H1 (cell line): Measurements from ENCODE around the gene TNFRSF1A.

Experiments used
- CHD2 ChIP-seq: IDR thresholded peaks from 2 replicates; pipeline ENCODE4 v1.6.1; 2012; ENCODE audit warnings: low read length, improper control_type of control experiment
- CTCF ChIP-seq, 3 experiments: IDR thresholded peaks; 1 replicate in 2 of 3; 2 replicates in 1 of 3; pipeline versions ENCODE4 v1.5.1 to v1.6.1; 2011; ENCODE audit warnings: low read length in 3 of 3, mild to moderate bottlenecking in 3 of 3, inconsistent platforms in 2 of 3, low read depth in 1 of 3, moderate library complexity in 1 of 3; ENCODE audit not compliant: insufficient read depth in 1 of 3; ENCODE audit errors: control extremely low read depth in 1 of 3
- JUND ChIP-seq: IDR thresholded peaks from 2 replicates; pipeline ENCODE4 v1.6.1; 2011; ENCODE audit warnings: mild to moderate bottlenecking, improper control_type of control experiment, low read length
- MAFK ChIP-seq: IDR thresholded peaks from 2 replicates; pipeline ENCODE4 v1.6.1; 2012; ENCODE audit warnings: low read depth, mild to moderate bottlenecking, improper control_type of control experiment, low read length
- POLR2A ChIP-seq, 2 experiments: IDR thresholded peaks; 1 replicate in 1 of 2; 2 replicates in 1 of 2; pipeline ENCODE4 v1.6.1; 2011; ENCODE audit warnings: low read depth in 2 of 2, low read length in 2 of 2, mild to moderate bottlenecking in 2 of 2; ENCODE audit errors: control extremely low read depth in 1 of 2
- POLR2AphosphoS5 ChIP-seq: IDR thresholded peaks from 2 replicates; pipeline ENCODE4 v1.6.1; 2011; ENCODE audit warnings: low read depth, low read length
- POU5F1 ChIP-seq: IDR thresholded peaks from 2 replicates; pipeline ENCODE4 v1.6.1; 2011; ENCODE audit warnings: low read depth, mild to moderate bottlenecking, low read length, moderate library complexity
- TAF1 ChIP-seq: IDR thresholded peaks from 2 replicates; pipeline ENCODE4 v1.6.1; 2011; ENCODE audit warnings: mild to moderate bottlenecking, low read depth, low read length

- no peak for TF ChIP-seq POU5F1
- no peak for TF ChIP-seq JUND
- TF ChIP-seq POLR2AphosphoS5 = no peak
- TF ChIP-seq CHD2 = no peak
- TF ChIP-seq POLR2A (IDR thresholded peaks at IDR 0.05; ENCODE audit: control extremely low read depth in 1 of 2, low read depth in 2 of 2, low read length in 2 of 2) = no peak
- no peak for TF ChIP-seq CTCF (IDR thresholded peaks at IDR 0.05; ENCODE audit: control extremely low read depth in 1 of 3, insufficient read depth in 1 of 3, low read depth in 1 of 3, low read length in 3 of 3)
- TF ChIP-seq TAF1 = no peak
- TF ChIP-seq MAFK = no peak
These were observed 16.7 kb downstream of the TNFRSF1A start for GRCh38 chr12:6324936-6325750.
